ENCODE measurements around the gene EPHB3.

EPHB3 gene

GRCh38 chr3:184537885-184538665 lies 23.5 kb upstream of the EPHB3 start:
- Histone ChIP-seq H3K4me3 (ENCODE audit: low read depth, low read length) (no peak overlapping the region), H3K27me3 (ENCODE audit: insufficient read depth, low read depth, severe bottlenecking) (no peaks in the 10 kb centered on the region), H3K9me3 (ENCODE audit: severe bottlenecking) (no peaks in the 10 kb centered on the region), H3K36me3 (no peaks in the 10 kb centered on the region), H3K27ac (no peak overlapping the region)
- no peak for TF ChIP-seq CTCF (IDR thresholded peaks at IDR 0.05; ENCODE audit: low read depth, low read length)
- no peak for DNase-seq

- no peak overlapping the region for H3K27ac ChIP-seq
- no peaks in the 10 kb centered on the region for H3K9me3 ChIP-seq (ENCODE audit: severe bottlenecking)
- no peaks in the 10 kb centered on the region for H3K36me3 ChIP-seq
- DNase-seq: no peak
- TF ChIP-seq CTCF (IDR thresholded peaks at IDR 0.05; ENCODE audit: low read depth, low read length): no peak
- H3K27me3 ChIP-seq (ENCODE audit: insufficient read depth, low read depth, severe bottlenecking): no peaks in the 10 kb centered on the region
- no peak overlapping the region for H3K4me3 ChIP-seq (ENCODE audit: low read depth, low read length)
Observed at GRCh38 chr3:184538666-184539431, 22.7 kb upstream of the EPHB3 start.

- Histone ChIP-seq H3K9me3 (ENCODE audit: severe bottlenecking) (no peaks in the 10 kb centered on the region), H3K27ac (no peak overlapping the region), H3K4me3 (ENCODE audit: low read depth, low read length) (no peak overlapping the region), H3K27me3 (ENCODE audit: insufficient read depth, low read depth, severe bottlenecking) (no peaks in the 10 kb centered on the region), H3K36me3 (no peaks in the 10 kb centered on the region)
- no peak for TF ChIP-seq CTCF (IDR thresholded peaks at IDR 0.05; ENCODE audit: low read depth, low read length)
- DNase-seq: no peak
Observed at GRCh38 chr3:184539801-184540435, 21.7 kb upstream of the EPHB3 start.

GRCh38 chr3:184540777-184541681 lies 20.6 kb upstream of the EPHB3 start:
- peak; percentile 90 for DNase-seq
- Histone ChIP-seq H3K36me3 (no peaks in the 10 kb centered on the region), H3K9me3 (ENCODE audit: severe bottlenecking) (no peaks in the 10 kb centered on the region), H3K4me3 (ENCODE audit: low read depth, low read length) (no peak overlapping the region), H3K27ac (no peak overlapping the region), H3K27me3 (ENCODE audit: insufficient read depth, low read depth, severe bottlenecking) (no peaks in the 10 kb centered on the region)
- peak; percentile 88 for TF ChIP-seq CTCF (IDR thresholded peaks at IDR 0.05; ENCODE audit: low read depth, low read length)

GRCh38 chr3:184541886-184542562 lies 19.6 kb upstream of the EPHB3 start:
- no peak overlapping the region for H3K4me3 ChIP-seq (ENCODE audit: low read depth, low read length)
- no peak for DNase-seq
- no peak for TF ChIP-seq CTCF (IDR thresholded peaks at IDR 0.05; ENCODE audit: low read depth, low read length)
- H3K27me3 ChIP-seq (ENCODE audit: insufficient read depth, low read depth, severe bottlenecking): no peaks in the 10 kb centered on the region
- no peaks in the 10 kb centered on the region for H3K36me3 ChIP-seq
- no peak overlapping the region for H3K27ac ChIP-seq
- no peaks in the 10 kb centered on the region for H3K9me3 ChIP-seq (ENCODE audit: severe bottlenecking)

All from WERI-Rb-1 (cell line).